Lower lobe of right lung (tissue), 2 donors: Measurements from ENCODE around the gene EXOC4. TPM values are rescaled to one million over a fixed set of nuclear protein-coding genes. Genes with fewer than 3 reads are reported as not detected.

Experiments used
- ATAC-seq, 2 donors: fragments of 200-7000 bp; cut with Tn5 transposase; one replicate each; pipeline ENCODE4 v1.9.1; 2020 to 2022; ENCODE audit warnings: mild to moderate bottlenecking in 2 of 2, moderate library complexity in 2 of 2
- DNase-seq: peaks from one replicate; pipeline ENCODE4 v3.0.0-alpha.2; 2020
- H3K27ac ChIP-seq: fragments of 200-600 bp; one replicate; pipeline ENCODE4 v1.8.0; 2022
- H3K27me3 ChIP-seq: fragments of 200-600 bp; one replicate; pipeline ENCODE4 v1.8.0; 2022; ENCODE audit warnings: low read depth
- H3K36me3 ChIP-seq: fragments of 200-600 bp; one replicate; pipeline ENCODE4 v1.8.0; 2022; ENCODE audit warnings: mild to moderate bottlenecking
- H3K4me1 ChIP-seq: fragments of 200-600 bp; one replicate; pipeline ENCODE4 v1.8.0; 2022
- H3K4me3 ChIP-seq: fragments of 200-600 bp; one replicate; pipeline ENCODE4 v1.8.0; 2022; ENCODE audit warnings: mild to moderate bottlenecking
- H3K9me3 ChIP-seq: fragments of 200-600 bp; one replicate; pipeline ENCODE4 v1.8.0; 2022
- intact Hi-C: fragments of 100-400 bp; cut with DNase I; formaldehyde crosslinking; loops from one replicate; pipeline ENCODE4 v1.11.0; 2022
- total RNA-seq: library from RNA; stranded (reverse); fragmentation: NEBNext Ultra II Directional; extraction: Animal tissue kit (Norgen Biotek cat#: 25700); gene quantifications from one replicate; pipeline ENCODE4 v1.2.1, GENCODE V29; 2021
- TF ChIP-seq, protein P1 (sequence below): fragments of 200-600 bp; IDR thresholded peaks from one replicate; pipeline ENCODE4 v1.8.0; 2022; ENCODE audit warnings: antibody characterized with exemption, mild to moderate bottlenecking
- donor health status: DM: no; HTN: yes; CAD: no; lungs with severe emphysema.

Gene EXOC4
- total RNA-seq, 1 donor from 2014 or later = 80.2 TPM

GRCh38 chr7:133497061-133497460 is 244.2 kb downstream of the EXOC4 start:
- TF ChIP-seq, protein P1, sequence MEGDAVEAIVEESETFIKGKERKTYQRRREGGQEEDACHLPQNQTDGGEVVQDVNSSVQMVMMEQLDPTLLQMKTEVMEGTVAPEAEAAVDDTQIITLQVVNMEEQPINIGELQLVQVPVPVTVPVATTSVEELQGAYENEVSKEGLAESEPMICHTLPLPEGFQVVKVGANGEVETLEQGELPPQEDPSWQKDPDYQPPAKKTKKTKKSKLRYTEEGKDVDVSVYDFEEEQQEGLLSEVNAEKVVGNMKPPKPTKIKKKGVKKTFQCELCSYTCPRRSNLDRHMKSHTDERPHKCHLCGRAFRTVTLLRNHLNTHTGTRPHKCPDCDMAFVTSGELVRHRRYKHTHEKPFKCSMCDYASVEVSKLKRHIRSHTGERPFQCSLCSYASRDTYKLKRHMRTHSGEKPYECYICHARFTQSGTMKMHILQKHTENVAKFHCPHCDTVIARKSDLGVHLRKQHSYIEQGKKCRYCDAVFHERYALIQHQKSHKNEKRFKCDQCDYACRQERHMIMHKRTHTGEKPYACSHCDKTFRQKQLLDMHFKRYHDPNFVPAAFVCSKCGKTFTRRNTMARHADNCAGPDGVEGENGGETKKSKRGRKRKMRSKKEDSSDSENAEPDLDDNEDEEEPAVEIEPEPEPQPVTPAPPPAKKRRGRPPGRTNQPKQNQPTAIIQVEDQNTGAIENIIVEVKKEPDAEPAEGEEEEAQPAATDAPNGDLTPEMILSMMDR = no peak
- peaks cover 3% of the 10 kb centered on the region for H3K4me1 ChIP-seq
- ATAC-seq (no peak), DNase-seq (no peak)
- no peak overlapping the region for H3K4me3 ChIP-seq
- H3K9me3 ChIP-seq = no peaks in the 10 kb centered on the region
- intact Hi-C loops = no loop called here
- H3K27me3 ChIP-seq = no peaks in the 10 kb centered on the region
- H3K27ac ChIP-seq = no peak overlapping the region
- H3K36me3 ChIP-seq = no peaks in the 10 kb centered on the region

GRCh38 chr7:133501771-133502170 is 248.9 kb downstream of the EXOC4 start:
- DNase-seq (no peak), ATAC-seq (no peak)
- intact Hi-C loops = no loop called here
- Histone ChIP-seq H3K9me3 (no peaks in the 10 kb centered on the region), H3K4me1 (peaks cover 10% of the 10 kb centered on the region), H3K27me3 (no peaks in the 10 kb centered on the region), H3K27ac (no peak overlapping the region), H3K36me3 (no peaks in the 10 kb centered on the region), H3K4me3 (no peak overlapping the region)
- TF ChIP-seq, protein P1 = no peak

DNA sequence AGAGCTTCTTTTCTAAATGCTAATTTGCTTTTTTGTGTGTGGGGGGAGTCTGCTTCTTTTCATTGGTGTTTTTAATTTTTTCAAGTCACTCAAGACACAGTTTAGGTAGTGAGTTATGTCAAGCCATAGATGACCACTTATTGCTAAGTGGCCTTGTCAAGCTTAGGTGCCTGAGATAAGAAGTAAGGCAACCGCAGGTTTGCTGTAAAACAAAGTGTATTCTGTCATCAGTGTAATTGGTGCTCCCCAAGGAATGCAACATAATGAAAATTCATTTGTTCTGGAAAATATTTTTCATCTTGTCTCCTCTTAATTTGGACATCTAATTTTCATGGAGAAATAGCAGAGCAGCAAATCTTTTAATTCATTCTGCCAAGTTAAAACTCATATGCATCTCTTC is 249.6 kb downstream of the EXOC4 start:
- H3K27me3 ChIP-seq = no peaks in the 10 kb centered on the region
- no peak for ATAC-seq
- H3K4me3 ChIP-seq = no peak overlapping the region
- H3K4me1 ChIP-seq = peaks cover 10% of the 10 kb centered on the region
- TF ChIP-seq, protein P1 = no peak
- DNase-seq = no peak
- H3K9me3 ChIP-seq = no peaks in the 10 kb centered on the region
- intact Hi-C loops = no loop called here
- H3K36me3 ChIP-seq = no peaks in the 10 kb centered on the region
- no peak overlapping the region for H3K27ac ChIP-seq

DNA sequence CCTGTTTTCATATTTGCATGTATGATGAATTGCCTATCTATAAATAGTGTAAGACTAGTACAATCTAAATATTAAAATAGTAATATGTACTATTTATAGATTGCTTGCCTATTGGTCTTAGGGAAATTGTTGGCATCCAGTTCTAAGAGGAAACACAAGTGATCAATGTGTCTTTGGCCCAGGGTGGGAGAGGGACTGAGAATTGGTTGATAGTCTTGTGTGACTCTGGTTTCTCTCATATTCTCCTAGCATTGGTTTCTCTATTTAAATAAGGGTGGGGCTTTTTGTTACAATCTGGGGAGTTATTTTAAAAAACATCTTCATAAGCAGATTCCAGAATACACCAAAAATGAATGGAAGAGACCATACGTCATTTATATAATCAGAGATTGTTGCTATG is 250.1 kb downstream of the EXOC4 start:
- DNase-seq (no peak), ATAC-seq (no peak)
- H3K4me3 ChIP-seq = no peak overlapping the region
- H3K9me3 ChIP-seq = no peaks in the 10 kb centered on the region
- intact Hi-C loops = no loop called here
- TF ChIP-seq, protein P1 = no peak
- H3K36me3 ChIP-seq = no peaks in the 10 kb centered on the region
- no peaks in the 10 kb centered on the region for H3K27me3 ChIP-seq
- peaks cover 10% of the 10 kb centered on the region for H3K4me1 ChIP-seq
- no peak overlapping the region for H3K27ac ChIP-seq

DNA sequence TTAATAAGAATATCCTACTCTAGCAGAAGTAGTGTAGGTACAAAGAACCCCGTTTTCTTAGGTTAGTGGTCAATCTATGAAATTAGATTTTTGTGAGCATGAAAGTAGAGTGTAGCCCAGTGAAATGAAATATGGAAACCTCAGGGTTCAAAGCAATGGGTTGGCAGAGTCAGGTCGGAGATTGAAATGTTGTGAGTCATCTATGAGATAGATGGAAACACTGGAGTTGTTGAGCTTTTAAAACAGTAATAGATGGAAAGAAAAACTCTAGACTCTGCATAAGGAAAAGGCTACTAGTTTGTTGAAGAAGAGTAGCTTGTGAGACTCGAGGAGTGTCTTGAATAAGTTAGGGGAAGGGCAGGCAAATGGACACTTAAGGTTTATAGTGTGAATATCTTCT is 251.9 kb downstream of the EXOC4 start:
- H3K4me1 ChIP-seq = peaks cover 10% of the 10 kb centered on the region
- intact Hi-C loops = no loop called here
- H3K27me3 ChIP-seq = no peaks in the 10 kb centered on the region
- H3K9me3 ChIP-seq = no peaks in the 10 kb centered on the region
- ATAC-seq = no peak
- no peak overlapping the region for H3K4me3 ChIP-seq
- TF ChIP-seq, protein P1 = no peak
- no peak overlapping the region for H3K27ac ChIP-seq
- DNase-seq = no peak
- H3K36me3 ChIP-seq = no peaks in the 10 kb centered on the region

- no peak for ATAC-seq
- Histone ChIP-seq H3K4me1 (no peaks in the 10 kb centered on the region), H3K27me3 (no peaks in the 10 kb centered on the region), H3K9me3 (no peaks in the 10 kb centered on the region), H3K36me3 (no peaks in the 10 kb centered on the region), H3K4me3 (no peak overlapping the region), H3K27ac (no peak overlapping the region)
- TF ChIP-seq, protein P1 = no peak
- intact Hi-C loops = no loop called here
- DNase-seq = no peak
Observed at GRCh38 chr7:133509822-133510221, 256.9 kb downstream of the EXOC4 start.
